Esophagus squamous epithelium (tissue), 4 donors: ENCODE measurements around the gene ZNF644.

Source experiments
- POLR2A ChIP-seq, 4 donors: fragments of 450-650 bp; IDR thresholded peaks; one replicate each; pipeline ENCODE4 v1.6.1; 2017; ENCODE audit warnings: antibody characterized with exemption in 4 of 4, mild to moderate bottlenecking in 4 of 4, moderate library complexity in 3 of 4
- TF ChIP-seq, protein P1 (sequence below), 6 experiments: fragments of 450-650 bp in 4 of 6; fragments of 200-600 bp in 2 of 6; sonication (generic) in 2 of 6; IDR thresholded peaks; one replicate each; pipeline ENCODE4 v1.5.1; 2016 to 2019; ENCODE audit warnings: antibody characterized with exemption in 6 of 6, mild to moderate bottlenecking in 4 of 6, moderate library complexity in 4 of 6

- TF ChIP-seq, protein P1, sequence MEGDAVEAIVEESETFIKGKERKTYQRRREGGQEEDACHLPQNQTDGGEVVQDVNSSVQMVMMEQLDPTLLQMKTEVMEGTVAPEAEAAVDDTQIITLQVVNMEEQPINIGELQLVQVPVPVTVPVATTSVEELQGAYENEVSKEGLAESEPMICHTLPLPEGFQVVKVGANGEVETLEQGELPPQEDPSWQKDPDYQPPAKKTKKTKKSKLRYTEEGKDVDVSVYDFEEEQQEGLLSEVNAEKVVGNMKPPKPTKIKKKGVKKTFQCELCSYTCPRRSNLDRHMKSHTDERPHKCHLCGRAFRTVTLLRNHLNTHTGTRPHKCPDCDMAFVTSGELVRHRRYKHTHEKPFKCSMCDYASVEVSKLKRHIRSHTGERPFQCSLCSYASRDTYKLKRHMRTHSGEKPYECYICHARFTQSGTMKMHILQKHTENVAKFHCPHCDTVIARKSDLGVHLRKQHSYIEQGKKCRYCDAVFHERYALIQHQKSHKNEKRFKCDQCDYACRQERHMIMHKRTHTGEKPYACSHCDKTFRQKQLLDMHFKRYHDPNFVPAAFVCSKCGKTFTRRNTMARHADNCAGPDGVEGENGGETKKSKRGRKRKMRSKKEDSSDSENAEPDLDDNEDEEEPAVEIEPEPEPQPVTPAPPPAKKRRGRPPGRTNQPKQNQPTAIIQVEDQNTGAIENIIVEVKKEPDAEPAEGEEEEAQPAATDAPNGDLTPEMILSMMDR (IDR thresholded peaks at IDR 0.05), result no peak
- TF ChIP-seq POLR2A (IDR thresholded peaks at IDR 0.05), result no peak
Observed at GRCh38 chr1:91066538-91066937, 44.7 kb upstream of the ZNF644 start.
